ENCODE data around the gene CCNQ. TPM values are rescaled to one million over a fixed set of nuclear protein-coding genes. Genes with fewer than 3 reads are reported as not detected.

CCNQ gene
- total RNA-seq, 1 donor from 2014 or later, result 52.7 TPM

DNA sequence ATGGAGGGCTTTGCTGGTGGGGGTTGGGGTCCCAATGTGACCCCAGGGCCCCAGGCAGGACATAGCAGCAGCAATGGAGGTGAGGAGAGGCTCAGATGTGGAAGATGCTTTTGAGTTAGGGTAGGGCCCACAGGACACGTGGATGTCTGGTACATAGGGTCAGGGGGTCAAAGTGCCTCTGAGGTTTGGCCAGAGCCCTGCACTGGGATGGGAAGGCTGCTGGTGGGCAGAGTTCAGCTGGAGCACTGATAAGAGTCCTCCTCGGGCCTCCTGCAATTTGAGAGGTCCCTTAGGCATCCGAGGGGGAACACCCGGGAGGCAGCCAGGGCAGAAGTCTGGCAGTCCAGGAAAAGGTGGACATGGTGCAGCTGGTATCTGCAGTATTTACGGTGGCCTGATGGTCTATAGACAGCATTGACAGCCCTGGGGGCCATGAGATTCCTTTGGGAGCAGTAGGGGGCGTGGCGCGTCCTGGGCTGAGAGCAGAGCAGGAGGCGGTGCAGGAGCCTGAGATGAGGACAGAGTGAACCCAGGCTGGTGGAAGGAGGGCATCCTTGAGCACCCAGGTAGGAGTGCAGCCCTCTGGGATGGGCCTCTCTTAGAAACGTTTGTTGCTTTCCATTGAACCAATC lies 22.6 kb downstream of the CCNQ start:
- intact Hi-C loops (cut with DNase I), result no loop called here
- Histone ChIP-seq H3K27ac (no peak overlapping the region), H3K27me3 (no peaks in the 10 kb centered on the region), H3K36me3 (no peaks in the 10 kb centered on the region), H3K4me3 (no peak overlapping the region), H3K9me3 (no peaks in the 10 kb centered on the region), H3K4me1 (no peaks in the 10 kb centered on the region)
- TF ChIP-seq, protein P1, sequence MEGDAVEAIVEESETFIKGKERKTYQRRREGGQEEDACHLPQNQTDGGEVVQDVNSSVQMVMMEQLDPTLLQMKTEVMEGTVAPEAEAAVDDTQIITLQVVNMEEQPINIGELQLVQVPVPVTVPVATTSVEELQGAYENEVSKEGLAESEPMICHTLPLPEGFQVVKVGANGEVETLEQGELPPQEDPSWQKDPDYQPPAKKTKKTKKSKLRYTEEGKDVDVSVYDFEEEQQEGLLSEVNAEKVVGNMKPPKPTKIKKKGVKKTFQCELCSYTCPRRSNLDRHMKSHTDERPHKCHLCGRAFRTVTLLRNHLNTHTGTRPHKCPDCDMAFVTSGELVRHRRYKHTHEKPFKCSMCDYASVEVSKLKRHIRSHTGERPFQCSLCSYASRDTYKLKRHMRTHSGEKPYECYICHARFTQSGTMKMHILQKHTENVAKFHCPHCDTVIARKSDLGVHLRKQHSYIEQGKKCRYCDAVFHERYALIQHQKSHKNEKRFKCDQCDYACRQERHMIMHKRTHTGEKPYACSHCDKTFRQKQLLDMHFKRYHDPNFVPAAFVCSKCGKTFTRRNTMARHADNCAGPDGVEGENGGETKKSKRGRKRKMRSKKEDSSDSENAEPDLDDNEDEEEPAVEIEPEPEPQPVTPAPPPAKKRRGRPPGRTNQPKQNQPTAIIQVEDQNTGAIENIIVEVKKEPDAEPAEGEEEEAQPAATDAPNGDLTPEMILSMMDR (IDR thresholded peaks at IDR 0.05), result no peak
- no peak for DNase-seq (ENCODE audit: low spot score in 2 of 2)

DNA sequence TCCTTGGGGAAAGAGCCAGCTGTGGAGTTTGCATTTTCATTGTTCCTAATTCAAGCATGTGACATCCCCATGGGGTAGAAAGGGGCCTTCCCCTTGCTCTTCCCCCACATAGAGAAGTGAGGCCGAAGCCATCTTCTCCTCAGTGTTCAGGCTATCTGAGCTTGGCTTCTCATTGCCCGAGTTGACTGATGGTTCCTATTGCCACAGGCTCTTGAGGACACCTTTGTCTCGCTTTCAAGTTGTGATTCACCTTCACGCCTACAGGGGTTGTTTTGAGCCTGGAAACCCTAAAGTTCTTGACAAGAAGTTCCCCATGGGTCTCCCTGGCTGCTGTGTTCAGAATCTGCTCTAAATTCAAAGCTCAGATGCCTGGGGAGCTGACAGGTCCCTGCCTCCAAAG lies 25.0 kb downstream of the CCNQ start:
- no peak overlapping the region for H3K27ac ChIP-seq
- H3K36me3 ChIP-seq, result no peaks in the 10 kb centered on the region
- H3K9me3 ChIP-seq, result no peaks in the 10 kb centered on the region
- TF ChIP-seq, protein P1 (IDR thresholded peaks at IDR 0.05), result no peak
- intact Hi-C loops (cut with DNase I), result no loop called here
- H3K4me1 ChIP-seq, result no peaks in the 10 kb centered on the region
- no peaks in the 10 kb centered on the region for H3K27me3 ChIP-seq
- H3K4me3 ChIP-seq, result no peak overlapping the region
- DNase-seq (ENCODE audit: low spot score in 2 of 2), result no peak

DNA sequence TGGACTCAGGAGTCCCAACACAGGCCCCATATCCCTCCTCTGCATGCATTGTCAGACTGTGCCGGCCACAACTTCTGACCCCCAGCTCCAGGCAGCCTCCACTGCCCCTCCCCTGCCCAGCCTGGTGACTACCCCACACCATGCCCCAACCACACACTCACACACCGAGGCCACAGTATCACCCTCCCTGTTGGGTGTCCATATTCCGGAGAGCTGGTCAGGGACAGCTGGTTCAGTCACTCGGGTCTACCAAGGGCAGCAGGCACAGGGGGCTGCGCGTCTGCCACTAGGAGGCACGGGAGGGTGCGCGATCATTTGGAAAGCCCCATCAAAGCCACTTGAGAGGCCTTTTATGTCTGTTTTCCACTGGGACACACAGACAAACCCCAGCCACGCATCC lies 26.3 kb downstream of the CCNQ start:
- intact Hi-C loops (cut with DNase I), result no loop called here
- no peak for DNase-seq (ENCODE audit: low spot score in 2 of 2)
- Histone ChIP-seq H3K27ac (no peak overlapping the region), H3K36me3 (no peaks in the 10 kb centered on the region), H3K27me3 (no peaks in the 10 kb centered on the region), H3K9me3 (no peaks in the 10 kb centered on the region), H3K4me1 (no peaks in the 10 kb centered on the region), H3K4me3 (no peak overlapping the region)
- TF ChIP-seq, protein P1 (IDR thresholded peaks at IDR 0.05), result no peak

DNA sequence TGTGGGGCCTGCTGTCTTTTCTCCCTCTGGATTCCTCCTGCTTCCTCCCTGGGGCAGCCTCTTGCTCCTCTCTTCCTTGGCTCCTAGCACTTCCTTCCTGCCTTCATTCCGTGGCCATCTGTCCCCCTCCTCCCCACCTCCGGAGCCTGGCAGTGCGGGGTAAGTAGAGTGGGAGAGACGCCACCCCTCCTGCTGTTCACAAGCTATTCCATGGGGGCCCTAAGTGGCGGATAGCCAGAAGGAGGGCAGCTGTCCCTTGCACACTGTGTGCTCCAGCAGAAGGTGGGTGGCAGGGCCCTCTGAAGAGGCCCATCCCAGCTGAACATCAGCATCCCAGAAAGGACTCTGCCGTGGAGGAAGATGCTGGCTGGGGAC lies 27.4 kb downstream of the CCNQ start:
- DNase-seq (ENCODE audit: low spot score in 2 of 2), result no peak
- no peaks in the 10 kb centered on the region for H3K27me3 ChIP-seq
- H3K27ac ChIP-seq, result no peak overlapping the region
- H3K9me3 ChIP-seq, result no peaks in the 10 kb centered on the region
- no peak overlapping the region for H3K4me3 ChIP-seq
- H3K36me3 ChIP-seq, result no peaks in the 10 kb centered on the region
- no peaks in the 10 kb centered on the region for H3K4me1 ChIP-seq
- TF ChIP-seq, protein P1 (IDR thresholded peaks at IDR 0.05), result no peak
- intact Hi-C loops (cut with DNase I), result no loop called here

DNA sequence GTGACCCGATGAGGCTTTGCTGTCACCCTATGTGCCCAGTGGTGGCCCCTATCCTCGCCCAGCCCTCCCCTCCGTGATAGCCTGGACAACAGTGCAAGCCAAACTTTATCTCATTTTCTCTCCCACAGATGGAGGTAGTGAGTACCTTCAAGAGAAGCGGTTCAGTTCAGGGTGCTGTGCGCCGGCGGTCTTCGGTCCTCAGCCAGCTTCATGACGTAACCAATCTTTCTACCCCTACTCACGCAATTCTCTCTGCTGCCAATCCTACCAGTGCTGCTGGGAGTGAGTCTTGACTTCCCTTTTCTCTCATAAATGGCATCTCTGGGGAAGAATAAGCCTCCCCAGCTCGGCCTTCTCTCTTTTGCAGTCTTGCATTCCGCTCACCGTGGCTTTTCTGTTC lies 29.5 kb downstream of the CCNQ start:
- Histone ChIP-seq H3K9me3 (no peaks in the 10 kb centered on the region), H3K36me3 (no peaks in the 10 kb centered on the region), H3K4me1 (no peaks in the 10 kb centered on the region), H3K27ac (no peak overlapping the region), H3K27me3 (no peaks in the 10 kb centered on the region), H3K4me3 (no peak overlapping the region)
- TF ChIP-seq, protein P1 (IDR thresholded peaks at IDR 0.05), result no peak
- no peak for DNase-seq (ENCODE audit: low spot score in 2 of 2)
- intact Hi-C loops (cut with DNase I), result no loop called here
